Left hindlimb (tissue), 1 donor: ENCODE measurements around the gene TTLL7.
A peak's percentile ranks its signal among the peaks of the same experiment; 100 is the strongest.

Experiments used
- DNase-seq: peaks from one replicate; pipeline ENCODE4 v3.0.0-alpha.2; 2018

The TTLL7 gene, protein sequence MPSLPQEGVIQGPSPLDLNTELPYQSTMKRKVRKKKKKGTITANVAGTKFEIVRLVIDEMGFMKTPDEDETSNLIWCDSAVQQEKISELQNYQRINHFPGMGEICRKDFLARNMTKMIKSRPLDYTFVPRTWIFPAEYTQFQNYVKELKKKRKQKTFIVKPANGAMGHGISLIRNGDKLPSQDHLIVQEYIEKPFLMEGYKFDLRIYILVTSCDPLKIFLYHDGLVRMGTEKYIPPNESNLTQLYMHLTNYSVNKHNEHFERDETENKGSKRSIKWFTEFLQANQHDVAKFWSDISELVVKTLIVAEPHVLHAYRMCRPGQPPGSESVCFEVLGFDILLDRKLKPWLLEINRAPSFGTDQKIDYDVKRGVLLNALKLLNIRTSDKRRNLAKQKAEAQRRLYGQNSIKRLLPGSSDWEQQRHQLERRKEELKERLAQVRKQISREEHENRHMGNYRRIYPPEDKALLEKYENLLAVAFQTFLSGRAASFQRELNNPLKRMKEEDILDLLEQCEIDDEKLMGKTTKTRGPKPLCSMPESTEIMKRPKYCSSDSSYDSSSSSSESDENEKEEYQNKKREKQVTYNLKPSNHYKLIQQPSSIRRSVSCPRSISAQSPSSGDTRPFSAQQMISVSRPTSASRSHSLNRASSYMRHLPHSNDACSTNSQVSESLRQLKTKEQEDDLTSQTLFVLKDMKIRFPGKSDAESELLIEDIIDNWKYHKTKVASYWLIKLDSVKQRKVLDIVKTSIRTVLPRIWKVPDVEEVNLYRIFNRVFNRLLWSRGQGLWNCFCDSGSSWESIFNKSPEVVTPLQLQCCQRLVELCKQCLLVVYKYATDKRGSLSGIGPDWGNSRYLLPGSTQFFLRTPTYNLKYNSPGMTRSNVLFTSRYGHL

DNA sequence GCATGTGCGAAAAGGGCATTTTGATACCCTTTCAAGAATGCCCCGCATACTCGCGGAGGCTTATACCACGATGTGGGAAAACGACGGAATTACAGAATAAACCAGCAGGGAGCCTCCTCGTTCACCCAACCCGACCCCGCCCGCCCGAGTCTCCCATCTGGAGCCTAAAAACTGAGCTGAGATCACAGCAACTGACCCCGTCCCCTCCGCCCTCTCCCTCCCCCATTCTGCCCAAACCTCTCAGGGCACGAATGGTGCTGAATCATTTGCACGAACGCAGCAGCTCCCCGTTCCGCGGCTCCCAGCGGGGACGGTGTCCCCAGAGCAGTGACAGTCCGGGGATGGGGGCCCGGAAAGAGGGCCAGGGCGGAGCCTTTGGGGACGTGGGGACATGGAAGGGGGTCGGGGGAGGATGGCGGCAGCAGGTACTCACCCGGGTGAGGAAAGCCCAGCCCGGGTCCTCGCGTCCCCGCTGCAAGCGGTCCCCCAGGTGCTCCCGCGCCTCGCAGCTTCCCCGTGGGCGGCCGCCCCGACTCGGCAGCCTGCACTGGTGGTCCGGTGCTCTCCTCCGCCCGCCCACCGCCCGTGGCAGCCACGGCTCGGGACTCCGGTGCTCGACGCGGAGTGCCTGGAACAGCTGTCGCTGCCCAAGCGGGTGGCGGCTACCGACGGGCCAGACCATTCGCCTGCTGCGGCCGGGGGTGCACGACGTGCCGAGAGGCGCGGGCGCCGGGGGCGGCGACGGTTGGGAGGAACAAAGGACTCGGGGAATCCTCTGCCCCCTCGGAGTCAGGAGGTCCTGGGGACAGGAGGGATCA, at the start of gene TTLL7:
Gene TTLL7 (minus strand): TSS at position 635 of the 818 bp plus-strand sequence. CDS start 46,921 bp downstream, outside the sequence.
- DNase-seq: peak; percentile 86

DNA sequence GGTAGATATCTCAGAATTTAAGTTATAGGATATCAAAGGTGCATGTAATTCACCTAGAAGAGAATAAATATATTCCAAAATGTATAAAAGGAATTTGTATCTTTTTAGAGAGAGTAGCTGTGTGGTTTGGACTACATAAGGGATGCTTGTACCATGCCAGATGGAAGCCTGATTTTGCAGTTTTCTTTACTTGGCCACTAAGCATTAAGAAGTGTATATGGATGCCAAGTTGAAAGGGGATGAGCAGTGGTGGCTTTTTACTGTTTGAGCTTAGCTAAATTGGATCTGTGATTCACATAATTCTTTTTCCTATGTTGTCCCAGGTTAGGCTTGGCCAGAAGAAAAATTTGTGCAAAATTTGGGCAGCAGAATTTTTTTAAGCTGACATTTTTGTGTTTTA, 43.5 kb upstream of the TTLL7 start:
- DNase-seq: no peak

DNA sequence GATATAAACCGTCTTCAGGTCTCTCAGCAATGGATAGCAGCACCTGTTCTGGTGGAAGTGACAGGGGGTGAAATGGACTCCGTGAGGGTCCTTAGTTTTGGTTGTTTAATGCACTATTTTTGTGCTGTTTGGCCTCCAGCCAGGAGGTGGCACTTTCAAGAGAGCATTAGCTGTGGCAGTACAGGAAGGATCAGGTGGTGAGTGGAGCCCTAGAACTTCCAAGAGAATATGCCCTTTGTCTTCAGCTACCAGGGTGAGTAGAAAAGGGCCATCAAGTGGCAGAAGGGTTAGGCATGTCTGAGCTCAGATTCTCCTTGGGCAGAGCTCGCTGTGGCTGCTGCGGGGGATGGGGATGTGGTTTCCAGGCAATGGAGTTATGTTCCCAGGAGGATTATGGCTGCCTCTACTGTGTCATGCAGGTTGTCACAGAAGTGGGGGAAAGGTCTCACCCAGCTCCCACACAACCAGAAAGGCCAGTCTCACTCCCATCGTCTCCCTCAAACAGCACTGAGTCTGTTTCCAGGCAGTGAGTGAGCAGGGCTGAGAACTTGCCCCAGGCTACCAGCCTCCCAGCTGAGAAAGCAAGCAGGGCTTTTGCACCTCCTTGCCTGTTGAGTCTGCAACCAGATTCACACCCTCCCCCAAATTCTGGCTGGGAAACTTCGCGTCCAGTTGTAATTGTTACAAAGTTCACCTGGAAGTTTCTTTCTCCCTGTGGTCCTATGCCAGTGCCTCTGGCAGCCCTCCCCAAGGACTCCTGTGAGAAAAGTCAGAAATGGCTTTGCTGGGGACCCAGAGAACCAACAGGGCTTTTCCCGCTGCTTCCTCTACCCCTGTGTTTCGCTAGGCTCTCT, 39.1 kb upstream of the TTLL7 start:
- DNase-seq: no peak

DNA sequence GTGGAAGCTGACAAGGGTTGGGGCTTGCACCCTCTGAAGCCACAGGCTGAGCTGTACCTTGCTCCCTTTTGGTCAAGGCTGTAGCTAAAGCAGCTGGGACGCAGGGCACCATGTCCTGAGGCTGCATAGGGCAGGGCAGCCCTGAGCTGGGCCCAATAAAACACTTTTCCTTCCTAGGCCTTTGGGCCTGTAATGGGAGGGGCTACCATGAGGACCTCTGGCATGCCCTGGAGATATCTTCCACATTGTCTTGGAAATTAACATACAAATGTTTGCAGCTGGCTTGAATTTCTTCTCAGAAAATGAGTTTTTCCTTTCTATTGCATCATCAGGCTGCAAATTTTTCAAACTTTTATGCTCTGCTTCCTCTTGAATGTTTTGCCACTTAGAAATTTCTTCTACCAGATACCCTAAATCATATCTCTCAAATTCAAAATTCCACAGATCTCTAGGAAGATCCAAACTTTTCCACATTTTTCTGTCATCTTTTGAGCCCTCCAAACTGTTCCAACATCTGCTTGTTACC, 32.9 kb upstream of the TTLL7 start:
- DNase-seq: no peak

DNA sequence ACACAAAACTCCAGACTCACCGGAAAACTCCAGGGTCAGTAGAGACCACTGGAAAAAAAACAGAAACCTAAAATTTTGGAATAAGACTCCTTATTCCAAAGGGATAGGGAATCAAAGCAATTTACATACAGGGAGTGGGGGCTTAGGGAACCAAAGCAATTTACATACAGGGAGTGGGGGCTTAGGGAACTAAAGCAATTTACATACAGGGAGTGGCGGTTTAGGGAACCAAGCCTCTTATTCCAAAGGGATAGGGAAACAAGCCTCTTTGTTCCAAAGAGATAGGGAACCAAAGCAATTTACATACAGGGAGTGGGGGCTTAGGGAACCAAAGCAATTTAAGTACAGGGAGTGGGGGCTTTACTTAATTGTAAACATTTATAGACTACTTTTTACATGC, 28.4 kb upstream of the TTLL7 start:
- DNase-seq: no peak

DNA sequence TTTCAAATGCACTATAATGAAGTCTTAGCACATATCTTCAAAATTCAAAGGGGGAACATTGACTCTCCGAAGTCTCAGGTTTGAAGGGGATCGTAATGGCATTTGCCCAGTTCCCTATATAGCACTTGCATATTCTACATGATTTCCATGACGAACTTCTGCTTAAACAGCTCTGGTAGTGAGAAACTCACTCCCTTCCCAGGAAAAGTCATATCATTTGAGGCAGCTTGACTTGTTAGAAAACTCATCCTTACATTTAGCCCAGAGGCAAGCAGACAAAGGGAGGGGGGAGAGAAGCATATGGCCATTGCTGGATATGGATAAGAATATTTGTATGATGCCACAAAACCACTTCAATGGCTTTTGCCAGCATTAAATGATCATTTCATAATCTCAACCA, 27.0 kb upstream of the TTLL7 start:
- no peak for DNase-seq

DNA sequence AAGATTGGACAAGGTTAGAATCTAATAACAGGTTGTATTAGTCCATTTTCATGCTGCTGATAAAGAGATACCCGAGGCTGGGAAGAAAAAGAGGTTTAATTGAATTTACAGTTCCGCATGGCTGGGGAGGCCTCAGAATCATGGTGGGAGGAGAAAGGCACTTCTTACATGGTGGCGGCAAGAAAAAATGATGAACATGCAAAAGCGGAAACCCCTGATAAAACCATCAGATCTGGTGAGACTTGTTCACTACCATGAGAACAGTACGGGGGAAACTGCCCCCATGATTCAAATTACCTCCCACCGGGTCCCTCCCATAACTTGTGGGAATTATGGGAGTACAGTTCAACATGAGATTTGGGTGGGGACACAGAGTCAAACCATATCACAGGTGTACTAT, 22.9 kb upstream of the TTLL7 start:
- DNase-seq: no peak

DNA sequence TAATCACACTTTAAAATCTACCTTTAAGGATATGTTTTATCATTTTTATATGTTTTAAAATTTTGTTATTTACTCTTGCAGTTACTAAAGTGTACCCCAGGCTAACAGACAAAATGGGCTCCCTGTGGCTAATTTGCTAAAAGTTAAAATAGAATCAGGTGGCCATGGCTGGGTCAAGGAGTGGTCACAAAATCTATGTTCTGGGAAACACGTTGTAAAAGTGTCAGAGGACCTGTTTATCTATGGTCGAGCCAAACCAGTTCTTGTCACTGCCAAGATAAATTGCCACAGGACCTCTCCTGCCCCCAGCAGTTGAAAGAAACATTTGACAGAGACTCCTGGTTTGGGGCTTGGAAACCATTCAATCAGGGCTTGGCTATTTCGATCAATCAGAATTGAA, 21.2 kb upstream of the TTLL7 start:
- no peak for DNase-seq

DNA sequence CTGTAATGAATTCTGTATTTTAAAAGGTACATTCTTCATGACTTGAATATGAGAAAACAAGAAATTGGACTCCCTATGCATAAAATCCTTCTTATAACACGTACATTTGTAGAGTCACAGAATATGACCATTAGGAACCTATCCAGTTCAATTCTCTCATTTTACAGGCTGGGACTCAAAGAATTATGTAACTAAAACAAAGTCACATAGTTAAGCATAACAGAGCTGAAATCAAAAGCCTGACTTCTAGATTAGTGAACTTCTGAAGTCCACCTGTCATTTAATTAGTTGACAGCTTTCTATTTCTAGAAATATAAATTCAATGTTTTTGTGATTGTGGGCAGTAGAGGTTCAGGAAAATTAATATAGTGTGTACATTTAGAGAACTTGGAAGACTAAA, 20.3 kb upstream of the TTLL7 start:
- no peak for DNase-seq

DNA sequence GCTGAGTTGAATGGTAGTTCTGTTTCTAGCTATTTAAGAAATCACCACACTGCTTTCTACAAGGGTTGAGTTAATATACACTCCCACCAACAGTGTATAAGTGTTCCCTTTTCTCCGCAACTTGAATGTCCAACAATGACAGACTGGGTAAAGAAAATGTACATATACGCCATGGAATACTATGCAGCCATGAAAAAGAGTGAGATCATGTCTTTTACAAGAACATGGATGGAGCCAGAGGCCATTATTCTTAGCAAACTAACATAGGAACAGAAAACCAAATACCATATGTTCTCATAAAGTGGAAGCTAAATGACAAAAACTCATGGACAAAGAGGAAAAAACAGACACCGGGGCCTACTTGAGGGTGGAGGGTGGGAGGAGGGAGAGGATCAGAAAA, 14.8 kb upstream of the TTLL7 start:
- DNase-seq: no peak

DNA sequence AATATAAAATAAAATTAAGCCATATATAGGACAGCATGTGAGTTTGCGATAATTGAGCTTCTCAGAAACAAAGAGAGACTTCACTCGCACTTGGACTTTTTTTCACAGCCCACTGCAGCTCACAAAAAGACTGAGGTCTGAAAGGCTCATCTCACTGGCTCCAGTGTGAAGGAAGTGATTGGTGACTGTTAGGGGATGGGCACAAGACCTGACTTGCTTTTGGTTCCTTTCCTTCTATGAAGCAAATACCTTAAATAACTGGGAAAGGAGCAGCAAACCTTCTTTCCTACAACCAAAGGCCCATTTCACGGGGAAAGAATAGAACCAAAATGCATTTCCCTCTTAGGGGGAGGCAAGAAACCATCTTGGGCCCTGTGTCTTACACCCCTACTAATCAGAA, 13.1 kb upstream of the TTLL7 start:
- DNase-seq: no peak

DNA sequence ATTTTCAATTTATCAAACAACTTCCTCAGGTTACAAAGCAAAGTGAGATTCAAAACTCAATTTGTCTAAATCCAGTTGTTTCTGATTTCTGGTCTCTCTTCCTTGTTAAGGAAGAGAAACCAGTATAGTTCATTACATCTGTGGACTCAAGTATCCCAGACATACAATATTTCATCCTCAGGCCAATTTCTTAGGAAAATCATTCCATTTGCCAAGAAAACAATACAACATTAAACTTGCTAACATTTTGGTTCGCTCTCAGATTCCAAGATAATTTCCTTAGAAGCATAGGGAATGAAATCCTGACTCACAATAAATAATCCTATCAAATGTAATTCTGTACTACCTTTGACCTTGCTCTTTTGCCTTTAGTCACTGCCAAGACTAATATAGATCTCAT, 11.2 kb upstream of the TTLL7 start:
- DNase-seq: no peak

DNA sequence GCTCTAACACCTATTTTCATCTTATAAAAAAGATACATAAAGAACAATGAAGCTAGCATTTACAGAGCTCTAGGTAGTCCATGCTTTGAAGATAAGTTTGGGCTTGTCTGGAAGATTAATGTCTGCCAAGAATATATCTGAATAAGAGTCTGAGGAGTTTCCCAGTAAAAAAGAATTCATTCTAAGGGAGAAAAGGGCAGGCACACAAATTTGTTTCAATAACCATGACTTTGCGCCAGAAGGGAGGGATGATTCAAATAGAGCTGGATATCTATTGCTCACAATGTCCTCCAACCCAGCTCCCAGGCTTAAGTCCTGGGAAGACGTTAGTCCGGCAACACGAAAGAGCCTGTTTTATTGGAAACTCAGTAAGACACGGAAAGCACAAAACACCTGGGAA, 9.7 kb upstream of the TTLL7 start:
- no peak for DNase-seq

DNA sequence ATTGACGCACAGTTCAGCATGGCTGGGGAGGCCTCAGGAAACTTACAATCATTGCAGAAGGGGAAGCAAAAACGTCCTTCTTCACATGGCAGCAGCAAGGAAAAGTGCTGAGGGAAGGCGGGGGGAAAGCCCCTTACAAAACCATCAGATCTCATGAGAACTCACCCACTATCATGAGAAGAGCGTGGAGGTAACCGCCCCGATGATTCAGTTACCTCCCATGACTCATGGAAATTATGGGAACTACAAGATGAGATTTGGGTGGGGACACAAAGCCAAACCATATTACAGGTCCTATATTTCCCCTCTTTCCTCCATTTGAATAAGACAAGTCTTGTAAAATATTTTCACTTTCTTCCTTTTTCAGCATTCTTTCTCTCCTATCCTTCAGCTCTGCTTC, 7.7 kb upstream of the TTLL7 start:
- no peak for DNase-seq

DNA sequence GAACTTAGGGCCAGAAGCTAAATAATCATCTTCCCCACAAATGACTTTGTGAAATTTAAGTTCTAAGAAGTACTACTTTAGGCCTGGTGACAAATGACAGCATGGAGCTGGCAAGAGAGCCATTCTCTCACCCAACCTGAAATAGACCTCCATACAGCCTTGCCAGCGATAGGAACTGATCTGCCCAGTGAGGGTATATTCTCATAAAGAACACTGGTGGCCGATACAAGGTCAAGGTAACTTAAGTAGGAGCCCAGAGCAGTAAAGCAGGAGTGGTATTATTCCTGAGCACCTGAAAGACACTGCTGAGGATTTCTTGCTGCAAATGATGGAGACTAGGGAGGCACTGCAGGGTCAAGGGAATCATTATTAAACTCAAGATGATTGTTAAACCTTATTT, 2.6 kb upstream of the TTLL7 start:
- no peak for DNase-seq

DNA sequence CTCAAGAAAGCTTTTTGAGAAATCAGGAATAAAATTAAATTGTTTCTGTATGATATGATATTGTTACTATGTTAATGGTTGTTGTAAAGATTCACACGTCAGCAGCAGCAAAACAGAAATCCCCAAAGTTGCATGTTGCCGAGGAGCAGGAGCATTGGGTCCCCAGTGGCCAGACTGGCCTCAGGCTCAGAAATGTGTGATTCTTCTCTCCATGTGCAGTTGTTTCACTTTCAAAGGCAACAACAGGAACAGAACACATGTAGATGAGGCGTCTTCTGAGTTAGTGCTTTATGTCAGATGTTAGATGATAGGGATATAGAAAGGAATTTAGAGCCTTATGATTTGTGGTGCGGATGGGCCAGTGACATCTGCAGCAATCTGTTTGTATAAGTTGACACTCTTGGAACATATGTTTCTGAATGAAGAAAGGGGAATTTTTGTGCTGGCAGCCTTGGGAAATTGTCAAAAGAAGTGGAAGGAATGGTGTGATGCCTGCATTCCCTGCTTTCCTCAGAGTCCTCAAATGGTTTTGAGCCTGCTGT, 2.1 kb upstream of the TTLL7 start:
- DNase-seq: no peak

DNA sequence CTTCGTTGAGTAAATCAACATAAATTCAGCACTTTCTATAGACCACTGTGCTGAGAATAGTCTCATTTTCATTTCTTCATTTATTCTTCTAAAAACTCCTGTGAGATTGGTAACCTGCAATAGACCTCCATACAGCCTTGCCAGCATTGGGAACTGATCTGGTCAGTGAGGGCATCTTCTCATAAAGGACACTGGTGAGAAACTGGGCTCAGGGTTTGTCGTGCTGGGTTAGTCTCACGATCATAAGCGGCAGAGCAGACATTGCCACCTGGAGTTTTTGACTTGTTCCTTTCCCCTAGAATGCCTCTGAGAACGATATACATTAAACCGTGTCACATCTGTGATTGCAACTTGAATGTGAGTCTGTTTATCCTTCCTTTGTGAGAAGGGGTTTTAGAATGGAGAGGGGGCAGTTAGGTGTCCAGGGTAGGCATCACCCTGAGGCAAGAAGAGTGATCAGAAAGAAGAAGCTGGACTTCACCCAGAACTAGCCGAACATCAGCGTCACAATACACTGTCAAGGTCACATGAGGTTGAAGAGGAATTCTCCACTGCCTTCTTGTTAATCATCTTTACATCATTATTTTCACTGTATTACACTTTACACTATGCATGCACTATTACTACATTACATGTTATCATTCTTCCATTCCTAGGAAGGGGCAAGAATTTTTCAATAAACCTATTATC, 1.4 kb upstream of the TTLL7 start:
- no peak for DNase-seq

DNA sequence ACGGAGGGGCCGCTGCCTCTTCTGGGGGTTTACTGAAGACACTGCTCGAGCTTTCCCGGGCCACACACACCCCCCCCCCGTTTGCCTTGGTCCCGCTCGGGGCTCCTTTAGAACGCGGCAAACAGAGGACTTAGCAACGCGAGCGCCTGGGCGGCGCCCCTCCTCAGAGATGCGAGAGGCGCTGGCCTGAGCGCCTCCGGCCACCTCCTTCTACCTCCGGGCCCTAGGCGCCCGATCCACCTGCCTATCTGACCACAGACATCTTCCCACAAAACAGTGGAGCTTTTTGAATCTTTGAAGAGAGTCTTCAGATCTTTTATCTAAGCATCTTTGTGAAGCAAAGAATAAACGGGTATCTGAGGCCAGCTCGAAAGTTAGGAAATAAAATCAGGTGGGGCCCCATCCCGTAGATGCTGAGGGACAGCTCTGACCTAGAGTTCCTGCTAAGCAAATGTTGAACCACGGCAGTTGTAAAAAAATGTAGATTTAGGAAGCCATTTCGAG, 436 bp upstream of the TTLL7 start:
- DNase-seq: peak; percentile 85

DNA sequence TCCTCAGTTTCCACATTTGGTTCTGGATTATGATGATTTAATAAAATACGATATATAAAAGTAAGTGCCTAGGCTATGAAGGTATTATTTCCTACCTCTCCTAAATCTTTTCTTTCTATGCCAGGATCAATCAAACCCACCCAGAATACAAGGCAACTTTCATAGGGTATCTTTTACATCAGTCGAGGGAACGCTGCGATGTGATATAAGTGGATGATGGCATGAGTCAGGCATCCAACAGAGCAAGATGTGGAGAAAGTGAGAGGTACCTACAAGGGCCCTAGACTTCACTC, 781 bp downstream of the TTLL7 start:
- DNase-seq: no peak

DNA sequence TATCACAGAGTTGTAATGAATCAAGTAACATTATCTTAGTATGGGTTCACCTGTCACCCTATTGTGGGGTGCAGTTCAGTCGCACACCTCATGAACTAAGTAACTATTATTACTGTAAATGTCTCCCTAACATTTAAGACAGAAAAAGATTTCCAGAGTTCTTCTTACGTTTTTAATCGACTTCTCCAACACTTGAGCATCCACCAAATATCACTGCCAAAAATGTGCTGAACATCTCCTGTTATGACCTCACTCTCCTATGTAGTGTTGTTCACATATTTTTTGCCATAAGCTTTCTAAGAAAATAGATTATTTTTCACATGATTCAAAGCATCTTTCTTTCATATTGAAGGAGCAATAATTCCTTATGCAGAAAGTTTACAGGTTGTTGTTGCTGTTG, 1.3 kb downstream of the TTLL7 start:
- DNase-seq: no peak

DNA sequence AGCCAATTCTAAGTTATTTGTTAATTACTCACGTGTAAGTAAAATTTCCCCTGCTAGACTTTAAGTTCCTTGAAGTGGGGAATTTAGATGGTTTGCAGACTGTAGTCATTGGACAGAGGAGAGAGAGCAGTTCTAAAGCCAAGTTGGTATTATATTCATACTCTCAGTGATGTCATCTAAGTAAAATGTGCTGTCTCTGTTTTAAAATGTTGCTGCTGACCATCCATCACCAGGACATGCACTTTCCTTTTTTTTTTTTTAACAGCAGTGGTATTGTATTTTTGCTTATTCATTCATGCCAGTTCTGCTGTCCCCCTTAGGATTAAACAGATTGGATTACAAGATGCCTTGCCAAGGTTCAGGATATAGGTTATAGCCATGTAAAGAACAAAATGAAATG, 2.3 kb downstream of the TTLL7 start:
- DNase-seq: no peak
